HG02938 (cell line): Measurements from ENCODE around the gene PRAMEF6.
"Not testable (repeated sequence)": the region's sequence is repeated elsewhere in the genome, so short reads cannot be mapped to it uniquely, and the experiment has no call there.

Source experiments
- ATAC-seq: cut with Tn5 transposase; IDR thresholded peaks from one replicate; pipeline ENCODE4 v1.9.1; 2021; ENCODE audit warnings: mild to moderate bottlenecking, moderate library complexity; ENCODE audit not compliant: unreplicated experiment

Gene PRAMEF6

GRCh38 chr1:12947480-12947879 lies at the start of gene PRAMEF6:
PRAMEF6 (minus strand) TSS chr1:12947580; CDS start chr1:12942518, 5,062 bp downstream.
- not testable (repeated sequence) for ATAC-seq

- not testable (repeated sequence) for ATAC-seq
Observed at GRCh38 chr1:12924368-12924767, 23.0 kb downstream of the PRAMEF6 start.

- ATAC-seq: not testable (repeated sequence)
Observed at GRCh38 chr1:12921749-12922148, 25.6 kb downstream of the PRAMEF6 start.

- ATAC-seq: not testable (repeated sequence)
Observed at GRCh38 chr1:12916310-12916709, 31.1 kb downstream of the PRAMEF6 start, which contains the start of gene PRAMEF7. PRAMEF7 (plus strand) TSS chr1:12916610; CDS start chr1:12917693, 1,083 bp downstream.

GRCh38 chr1:12903793-12904572 lies 43.4 kb downstream of the PRAMEF6 start:
- ATAC-seq: not testable (repeated sequence)

- not testable (repeated sequence) for ATAC-seq
Observed at GRCh38 chr1:12899186-12899585, 48.2 kb downstream of the PRAMEF6 start.

- not testable (repeated sequence) for ATAC-seq
Observed at GRCh38 chr1:12898170-12898569, 49.2 kb downstream of the PRAMEF6 start, which contains the start of gene PRAMEF10. PRAMEF10 (minus strand) TSS chr1:12898270; CDS start chr1:12895847, 2,423 bp downstream.
